IPS-18a (cell line): ENCODE results near the gene GPRC5C.

Experiments
- H3K27ac ChIP-seq: one replicate; pipeline ENCODE4 v1.5.1; 2013; ENCODE audit warnings: low read length
- H3K27me3 ChIP-seq: one replicate; pipeline ENCODE4 v1.6.1; 2013; ENCODE audit warnings: mild to moderate bottlenecking, low read length; ENCODE audit not compliant: control insufficient read depth, insufficient read depth
- H3K36me3 ChIP-seq: one replicate; pipeline ENCODE4 v1.6.1; 2013; ENCODE audit warnings: low read depth, low read length; ENCODE audit not compliant: control insufficient read depth
- H3K4me1 ChIP-seq: one replicate; pipeline ENCODE4 v1.6.1; 2013; ENCODE audit warnings: low read depth, low read length; ENCODE audit not compliant: control insufficient read depth
- H3K4me3 ChIP-seq: one replicate; pipeline ENCODE4 v1.5.1; 2013; ENCODE audit warnings: low read length
- H3K9ac ChIP-seq: one replicate; pipeline ENCODE4 v1.6.1; 2013; ENCODE audit warnings: mild to moderate bottlenecking, low read length, moderate library complexity
- H3K9me3 ChIP-seq: one replicate; pipeline ENCODE4 v1.6.1; 2013; ENCODE audit warnings: low read depth, low read length; ENCODE audit not compliant: control insufficient read depth

The GPRC5C gene

GRCh38 chr17:74439691-74440567 lies 8.0 kb downstream of the GPRC5C start:
- H3K9ac ChIP-seq: no peak overlapping the region
- H3K9me3 ChIP-seq: no peaks in the 10 kb centered on the region
- H3K36me3 ChIP-seq: peaks cover 11% of the 10 kb centered on the region
- H3K4me3 ChIP-seq: no peak overlapping the region
- no peak overlapping the region for H3K27ac ChIP-seq
- peaks cover 16% of the 10 kb centered on the region for H3K4me1 ChIP-seq
- no peaks in the 10 kb centered on the region for H3K27me3 ChIP-seq

DNA sequence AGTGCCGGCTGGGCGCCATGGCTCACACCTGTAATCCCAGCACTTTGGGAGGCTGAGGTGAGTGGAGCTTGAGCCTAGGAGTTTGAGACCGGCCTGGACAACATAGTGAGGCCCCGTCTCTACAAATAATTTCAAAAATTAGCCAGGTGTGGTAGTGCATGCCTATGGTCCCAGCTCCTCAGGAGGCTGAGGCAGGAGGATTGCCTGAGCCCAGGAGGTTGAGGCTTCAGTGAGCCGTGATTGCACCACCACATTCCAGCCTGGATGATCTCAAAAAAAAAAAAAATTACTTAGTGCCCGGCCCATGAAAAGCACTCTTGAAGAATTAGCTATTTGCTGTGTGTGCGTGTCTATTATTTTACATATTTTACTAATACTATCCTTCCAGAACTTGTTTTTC lies 9.6 kb downstream of the GPRC5C start:
- Histone ChIP-seq H3K4me3 (no peak overlapping the region), H3K9ac (no peak overlapping the region), H3K27ac (no peak overlapping the region), H3K36me3 (peaks cover 11% of the 10 kb centered on the region), H3K4me1 (peaks cover 16% of the 10 kb centered on the region), H3K9me3 (no peaks in the 10 kb centered on the region), H3K27me3 (no peaks in the 10 kb centered on the region)

GRCh38 chr17:74442291-74442669 lies 10.4 kb downstream of the GPRC5C start:
- Histone ChIP-seq H3K9ac (no peak overlapping the region), H3K4me1 (peaks cover 16% of the 10 kb centered on the region), H3K4me3 (no peak overlapping the region), H3K9me3 (no peaks in the 10 kb centered on the region), H3K36me3 (peaks cover 11% of the 10 kb centered on the region), H3K27ac (no peak overlapping the region), H3K27me3 (no peaks in the 10 kb centered on the region)

DNA sequence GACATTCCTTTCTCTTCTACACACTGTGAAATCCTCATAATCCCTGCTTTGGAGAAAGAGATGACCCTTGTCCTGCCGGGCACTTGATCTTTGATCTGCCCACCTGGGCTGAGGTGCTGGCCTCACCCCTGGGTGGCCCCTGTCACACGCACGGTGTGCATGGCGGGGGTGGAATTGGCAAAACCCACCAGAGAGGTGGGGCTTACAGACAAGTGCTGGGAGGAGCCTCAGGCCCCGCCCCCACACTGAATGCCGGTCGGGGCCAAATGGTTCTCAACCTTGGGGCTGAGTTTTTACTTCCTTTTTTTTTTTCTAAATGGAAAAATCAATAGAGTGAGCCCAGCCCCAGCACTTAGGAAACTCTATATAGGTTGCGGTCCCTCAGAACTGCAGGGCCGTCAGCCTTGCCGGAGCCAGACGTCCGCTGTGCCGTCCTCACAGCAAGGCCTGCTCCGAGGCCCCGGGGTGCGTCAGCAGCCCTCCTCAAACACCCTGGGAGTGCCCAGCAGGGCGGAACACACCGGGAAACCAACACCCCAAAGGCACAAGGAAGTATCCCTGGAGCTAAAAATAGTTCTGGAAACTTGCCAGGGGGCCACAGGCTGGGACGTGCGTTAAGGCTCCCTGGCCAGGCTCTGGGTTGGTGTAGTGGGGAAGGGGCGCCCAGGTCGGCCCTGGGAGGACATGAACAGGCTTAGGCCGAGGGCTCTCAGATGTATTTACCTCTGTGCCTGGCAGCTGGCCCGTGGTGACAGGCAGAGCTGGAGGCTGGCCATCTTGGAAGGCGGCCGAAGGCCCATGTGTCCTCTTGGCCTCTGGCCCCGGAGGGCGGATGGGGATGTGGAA lies 11.0 kb downstream of the GPRC5C start:
- H3K4me1 ChIP-seq: peaks cover 16% of the 10 kb centered on the region
- no peak overlapping the region for H3K4me3 ChIP-seq
- H3K27ac ChIP-seq: no peak overlapping the region
- no peaks in the 10 kb centered on the region for H3K9me3 ChIP-seq
- peaks cover 11% of the 10 kb centered on the region for H3K36me3 ChIP-seq
- H3K27me3 ChIP-seq: no peaks in the 10 kb centered on the region
- H3K9ac ChIP-seq: no peak overlapping the region

GRCh38 chr17:74443516-74444296 lies 11.8 kb downstream of the GPRC5C start:
- Histone ChIP-seq H3K4me1 (peaks cover 16% of the 10 kb centered on the region), H3K9me3 (no peaks in the 10 kb centered on the region), H3K9ac (no peak overlapping the region), H3K27me3 (no peaks in the 10 kb centered on the region), H3K4me3 (no peak overlapping the region), H3K27ac (no peak overlapping the region), H3K36me3 (peaks cover 11% of the 10 kb centered on the region)

DNA sequence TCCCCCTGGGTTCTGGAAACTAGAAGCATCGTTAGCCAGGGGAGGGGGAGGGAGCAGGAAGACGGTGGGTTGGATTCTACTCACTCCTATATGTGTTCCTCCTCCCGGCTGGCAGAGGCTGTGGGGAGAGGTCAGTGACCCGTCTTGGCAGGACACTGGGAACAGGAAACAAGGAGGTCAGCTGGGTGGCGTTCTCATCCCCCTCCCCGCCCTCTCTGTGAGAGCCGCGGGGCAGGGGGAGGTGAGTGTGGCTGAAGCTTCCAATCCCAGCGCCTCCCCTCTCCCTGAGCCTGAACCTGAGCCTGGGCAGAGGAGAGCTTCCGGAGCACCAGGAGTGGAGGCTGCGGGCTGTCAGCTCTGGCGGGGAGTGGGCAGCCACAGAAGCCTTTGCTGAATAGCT lies 12.5 kb downstream of the GPRC5C start:
- Histone ChIP-seq H3K36me3 (peaks cover 11% of the 10 kb centered on the region), H3K9ac (no peak overlapping the region), H3K27me3 (no peaks in the 10 kb centered on the region)

GRCh38 chr17:74445158-74445557 lies 13.3 kb downstream of the GPRC5C start:
- Histone ChIP-seq H3K27ac (no peak overlapping the region), H3K27me3 (no peaks in the 10 kb centered on the region), H3K9ac (no peak overlapping the region), H3K9me3 (no peaks in the 10 kb centered on the region), H3K4me3 (no peak overlapping the region), H3K4me1 (peaks cover 16% of the 10 kb centered on the region), H3K36me3 (peaks cover 6% of the 10 kb centered on the region)

More for the DNA sequence above, 12.5 kb downstream of the GPRC5C start:
- no peak overlapping the region for H3K27ac ChIP-seq
- no peak overlapping the region for H3K4me3 ChIP-seq
- H3K4me1 ChIP-seq: peaks cover 16% of the 10 kb centered on the region
- H3K9me3 ChIP-seq: no peaks in the 10 kb centered on the region

DNA sequence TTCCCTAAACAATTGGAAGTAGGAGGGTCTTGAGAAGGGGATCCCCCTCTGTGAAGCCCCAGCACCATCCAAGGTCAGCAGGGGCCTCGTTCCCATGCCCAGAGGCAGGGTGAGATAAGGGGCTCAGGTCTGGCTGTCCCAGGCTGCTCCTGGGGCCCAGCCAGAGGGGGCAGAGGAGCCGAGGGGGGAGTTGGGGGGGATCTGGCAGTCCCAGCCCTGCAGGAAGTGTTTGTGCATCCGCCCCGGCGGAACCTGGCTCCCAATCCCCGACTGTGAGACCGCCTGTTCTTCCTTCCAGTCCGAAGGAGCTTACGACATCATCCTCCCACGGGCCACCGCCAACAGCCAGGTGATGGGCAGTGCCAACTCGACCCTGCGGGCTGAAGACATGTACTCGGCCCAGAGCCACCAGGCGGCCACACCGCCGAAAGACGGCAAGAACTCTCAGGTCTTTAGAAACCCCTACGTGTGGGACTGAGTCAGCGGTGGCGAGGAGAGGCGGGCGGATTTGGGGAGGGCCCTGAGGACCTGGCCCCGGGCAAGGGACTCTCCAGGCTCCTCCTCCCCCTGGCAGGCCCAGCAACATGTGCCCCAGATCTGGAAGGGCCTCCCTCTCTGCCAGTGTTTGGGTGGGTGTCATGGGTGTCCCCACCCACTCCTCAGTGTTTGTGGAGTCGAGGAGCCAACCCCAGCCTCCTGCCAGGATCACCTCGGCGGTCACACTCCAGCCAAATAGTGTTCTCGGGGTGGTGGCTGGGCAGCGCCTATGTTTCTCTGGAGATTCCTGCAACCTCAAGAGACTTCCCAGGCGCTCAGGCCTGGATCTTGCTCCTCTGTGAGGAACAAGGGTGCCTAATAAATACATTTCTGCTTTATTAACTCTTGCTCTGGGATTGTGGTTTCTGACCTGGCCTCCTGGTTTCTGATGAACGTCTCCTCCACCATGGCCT lies 14.9 kb downstream of the GPRC5C start:
- Histone ChIP-seq H3K4me1 (peaks cover 16% of the 10 kb centered on the region), H3K4me3 (no peak overlapping the region), H3K27me3 (peaks cover 3% of the 10 kb centered on the region), H3K27ac (no peak overlapping the region), H3K36me3 (no peaks in the 10 kb centered on the region), H3K9ac (no peak overlapping the region), H3K9me3 (no peaks in the 10 kb centered on the region)

GRCh38 chr17:74447628-74448159 lies 15.8 kb downstream of the GPRC5C start:
- H3K4me1 ChIP-seq: peaks cover 22% of the 10 kb centered on the region
- peaks cover 11% of the 10 kb centered on the region for H3K27me3 ChIP-seq
- H3K4me3 ChIP-seq: no peak overlapping the region
- H3K9me3 ChIP-seq: no peaks in the 10 kb centered on the region
- no peak overlapping the region for H3K27ac ChIP-seq
- no peaks in the 10 kb centered on the region for H3K36me3 ChIP-seq
- no peak overlapping the region for H3K9ac ChIP-seq

DNA sequence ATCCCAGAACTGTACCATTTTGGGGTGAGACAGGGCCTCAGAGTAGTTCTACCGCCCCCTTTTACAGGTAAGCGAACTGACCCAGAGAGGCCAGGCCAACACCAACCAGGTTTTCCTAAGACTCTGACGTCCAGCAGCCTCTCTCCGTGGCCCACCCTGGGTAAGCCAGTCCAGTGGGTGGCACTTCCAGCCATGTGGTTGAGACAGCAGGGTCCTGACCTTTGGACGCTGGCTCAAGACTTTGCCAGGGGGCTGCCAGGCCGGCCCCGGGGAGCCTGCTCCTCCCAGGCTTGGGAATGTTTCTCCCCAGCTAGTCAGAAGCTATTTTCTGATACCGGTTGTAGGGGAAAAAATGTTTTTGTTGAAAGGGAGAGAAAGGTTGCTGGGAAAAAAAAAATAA lies 16.9 kb downstream of the GPRC5C start:
- Histone ChIP-seq H3K9ac (no peak overlapping the region), H3K4me3 (no peak overlapping the region), H3K27me3 (peaks cover 21% of the 10 kb centered on the region), H3K36me3 (no peaks in the 10 kb centered on the region), H3K4me1 (peaks cover 24% of the 10 kb centered on the region), H3K27ac (no peak overlapping the region), H3K9me3 (no peaks in the 10 kb centered on the region)
